HepG2 (cell line): ENCODE results near the gene CST5.

Source experiments
- CHD2 ChIP-seq: IDR thresholded peaks from 2 replicates; pipeline ENCODE4 v1.6.1; 2011; ENCODE audit warnings: low read depth, low read length, improper control_type of control experiment
- CTCF ChIP-seq: sonication (generic); formaldehyde crosslinking; IDR thresholded peaks from 2 replicates; pipeline ENCODE4 v1.5.0; 2020; ENCODE audit warnings: mild to moderate bottlenecking, missing genetic modification reagents, moderate library complexity
- FOXJ3 ChIP-seq: sonication (generic); formaldehyde crosslinking; IDR thresholded peaks from 2 replicates; pipeline ENCODE4 v1.4.0; 2020; ENCODE audit warnings: missing genetic modification reagents, mild to moderate bottlenecking, borderline replicate concordance
- GPN1 ChIP-seq: sonication (generic); formaldehyde crosslinking; IDR thresholded peaks from 2 replicates; pipeline ENCODE4 v1.5.1; 2020; ENCODE audit warnings: missing genetic modification reagents, borderline replicate concordance
- HNRNPH1 ChIP-seq: fragments of 200-400 bp; formaldehyde crosslinking; optimal IDR thresholded peaks from 2 replicates; pipeline ENCODE3; 2017; ENCODE audit warnings: mild to moderate bottlenecking, low read depth, low read length
- ZMYM2 ChIP-seq: sonication (generic); formaldehyde crosslinking; IDR thresholded peaks from 2 replicates; pipeline ENCODE4 v1.8.0; 2022; ENCODE audit warnings: mild to moderate bottlenecking, missing genetic modification reagents

DNA sequence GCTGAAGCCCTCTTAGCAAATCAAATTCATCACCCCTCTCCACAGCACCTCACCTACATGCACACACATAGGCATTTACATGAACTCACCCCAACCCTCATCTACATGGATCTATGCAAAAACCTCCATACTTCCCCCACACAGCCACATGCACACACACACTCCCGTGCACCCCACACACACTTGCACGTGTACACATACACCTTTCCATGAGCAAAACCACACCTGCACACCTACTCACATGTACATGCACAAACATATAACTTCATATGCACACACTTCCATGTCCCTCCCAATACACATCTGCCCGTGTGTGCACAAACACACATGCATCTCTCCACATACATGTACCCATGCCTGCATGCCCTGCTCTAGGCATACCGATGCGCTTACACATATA is 23.3 kb downstream of the CST5 start:
- TF ChIP-seq ZMYM2 (CRISPR knock-in tag) (no peak), GPN1 (no peak), HNRNPH1 (no peak), CHD2 (no peak), CTCF (no peak), FOXJ3 (CRISPR knock-in tag) (no peak)
